ENCODE data around the gene TUBA3C.

Gene TUBA3C

DNA sequence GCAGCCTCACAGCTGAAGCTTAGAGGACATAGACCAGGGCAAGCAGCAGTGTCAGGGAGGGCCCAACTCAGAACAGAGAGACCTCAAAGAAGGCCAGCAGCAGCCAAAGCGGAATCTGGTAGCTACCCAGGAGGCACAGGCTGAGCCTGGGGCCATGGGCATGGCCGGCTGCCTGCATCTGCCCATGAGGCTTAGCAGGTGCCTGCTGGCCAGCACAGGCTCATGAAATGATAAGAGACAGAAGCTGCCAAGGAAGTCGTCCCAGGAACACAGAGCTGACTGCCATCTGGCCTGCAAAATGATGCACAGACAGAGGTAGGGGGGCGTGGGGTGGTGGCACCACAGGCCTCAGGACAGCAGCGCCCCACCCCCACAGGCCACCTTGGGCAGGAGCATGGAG is 29.2 kb downstream of the TUBA3C start:
- Histone ChIP-seq H3K4me3 (ENCODE audit: insufficient read depth, low read length, poor library complexity, severe bottlenecking) (no peak overlapping the region), H3K9me3 (ENCODE audit: insufficient read depth, low read length) (no peaks in the 10 kb centered on the region), H3K79me2 (ENCODE audit: insufficient read depth, low read length) (no peaks in the 10 kb centered on the region), H3K4me2 (ENCODE audit: low read depth, low read length, poor library complexity, severe bottlenecking) (no peak overlapping the region), H3F3A (ENCODE audit: insufficient read depth) (no peaks in the 10 kb centered on the region), H3K36me3 (ENCODE audit: low read length) (no peaks in the 10 kb centered on the region), H2AFZ (ENCODE audit: low read depth, low read length, severe bottlenecking) (no peak overlapping the region), H3K27ac (ENCODE audit: low read depth, low read length) (no peak overlapping the region), H4K20me1 (ENCODE audit: low read depth, low read length) (no peaks in the 10 kb centered on the region), H3K27me3 (ENCODE audit: low read length) (no peaks in the 10 kb centered on the region), H3K9me2 (replicated peaks; ENCODE audit: insufficient read depth, low read length) (no peaks in the 10 kb centered on the region), H3K9ac (ENCODE audit: low read length) (no peak overlapping the region)
- TF ChIP-seq CTCF (IDR thresholded peaks at IDR 0.05; ENCODE audit: insufficient read depth, low read length, poor library complexity, severe bottlenecking) (no peak), EZH2phosphoT487 (conservative IDR thresholded peaks at IDR 0.05; ENCODE audit: low read length) (no peak)

GRCh38 chr13:19151581-19152263 is 29.9 kb downstream of the TUBA3C start:
- TF ChIP-seq EZH2phosphoT487 (conservative IDR thresholded peaks at IDR 0.05; ENCODE audit: low read length) (no peak), CTCF (IDR thresholded peaks at IDR 0.05; ENCODE audit: insufficient read depth, low read length, poor library complexity, severe bottlenecking) (no peak)
- no peaks in the 10 kb centered on the region for H3K9me3 ChIP-seq (ENCODE audit: insufficient read depth, low read length)

GRCh38 chr13:19150712-19151228 is 30.9 kb downstream of the TUBA3C start:
- H3K9me2 ChIP-seq (replicated peaks; ENCODE audit: insufficient read depth, low read length): no peaks in the 10 kb centered on the region
- H3K9ac ChIP-seq (ENCODE audit: low read length): no peak overlapping the region
- no peaks in the 10 kb centered on the region for H3F3A ChIP-seq (ENCODE audit: insufficient read depth)
- no peaks in the 10 kb centered on the region for H3K36me3 ChIP-seq (ENCODE audit: low read length)
- no peaks in the 10 kb centered on the region for H4K20me1 ChIP-seq (ENCODE audit: low read depth, low read length)
- no peak overlapping the region for H3K4me2 ChIP-seq (ENCODE audit: low read depth, low read length, poor library complexity, severe bottlenecking)
- no peaks in the 10 kb centered on the region for H3K27me3 ChIP-seq (ENCODE audit: low read length)
- TF ChIP-seq EZH2phosphoT487 (conservative IDR thresholded peaks at IDR 0.05; ENCODE audit: low read length) (no peak), CTCF (IDR thresholded peaks at IDR 0.05; ENCODE audit: insufficient read depth, low read length, poor library complexity, severe bottlenecking) (no peak)
- no peak overlapping the region for H2AFZ ChIP-seq (ENCODE audit: low read depth, low read length, severe bottlenecking)
- H3K9me3 ChIP-seq (ENCODE audit: insufficient read depth, low read length): no peaks in the 10 kb centered on the region
- H3K4me3 ChIP-seq (ENCODE audit: insufficient read depth, low read length, poor library complexity, severe bottlenecking): no peak overlapping the region
- no peak overlapping the region for H3K27ac ChIP-seq (ENCODE audit: low read depth, low read length)
- no peaks in the 10 kb centered on the region for H3K79me2 ChIP-seq (ENCODE audit: insufficient read depth, low read length)

More at GRCh38 chr13:19151581-19152263, 29.9 kb downstream of the TUBA3C start:
- Histone ChIP-seq H3K36me3 (ENCODE audit: low read length) (no peaks in the 10 kb centered on the region), H3K27me3 (ENCODE audit: low read length) (no peaks in the 10 kb centered on the region), H3K27ac (ENCODE audit: low read depth, low read length) (no peak overlapping the region), H3K9ac (ENCODE audit: low read length) (no peak overlapping the region), H3K4me3 (ENCODE audit: insufficient read depth, low read length, poor library complexity, severe bottlenecking) (no peak overlapping the region), H2AFZ (ENCODE audit: low read depth, low read length, severe bottlenecking) (no peak overlapping the region), H3K79me2 (ENCODE audit: insufficient read depth, low read length) (no peaks in the 10 kb centered on the region), H3K4me2 (ENCODE audit: low read depth, low read length, poor library complexity, severe bottlenecking) (no peak overlapping the region), H4K20me1 (ENCODE audit: low read depth, low read length) (no peaks in the 10 kb centered on the region), H3K9me2 (replicated peaks; ENCODE audit: insufficient read depth, low read length) (no peaks in the 10 kb centered on the region), H3F3A (ENCODE audit: insufficient read depth) (no peaks in the 10 kb centered on the region)
